Thyroid gland (tissue), 4 donors: ENCODE measurements around the gene ATL2. TPM values are rescaled to one million over a fixed set of nuclear protein-coding genes. Genes with fewer than 3 reads are reported as not detected.

Source experiments
- DNase-seq, 2 donors: peaks; one replicate each; pipeline ENCODE4 v3.0.0-alpha.2; 2019
- H3K27ac ChIP-seq, 3 donors: fragments of 200-600 bp; sonication (generic); 1 replicate in 2 of 3; 2 replicates in 1 of 3; pipeline ENCODE4 v1.5.1; 2016 to 2019; ENCODE audit warnings: mild to moderate bottlenecking in 1 of 3, moderate library complexity in 1 of 3
- H3K27me3 ChIP-seq: fragments of 200-600 bp; sonication (generic); one replicate; pipeline ENCODE4 v1.5.1; 2019
- H3K36me3 ChIP-seq, 2 donors: fragments of 200-600 bp; sonication (generic); one replicate each; pipeline ENCODE4 v1.5.1; 2016 to 2019
- H3K4me1 ChIP-seq, 2 donors: fragments of 200-600 bp; sonication (generic); one replicate each; pipeline ENCODE4 v1.5.1; 2017 to 2019
- H3K4me3 ChIP-seq, 3 donors: fragments of 200-600 bp; sonication (generic); replicated peaks in 1 of 3; 1 replicate in 2 of 3; 2 replicates in 1 of 3; pipeline ENCODE4 v1.5.1; 2016; ENCODE audit warnings: mild to moderate bottlenecking in 1 of 3
- H3K9me3 ChIP-seq: fragments of 200-600 bp; sonication (generic); one replicate; pipeline ENCODE4 v1.5.1; 2017
- CTCF ChIP-seq, 6 experiments: fragments of 200-600 bp in 3 of 6; fragments of 450-650 bp in 3 of 6; sonication (generic) in 3 of 6; IDR thresholded peaks; one replicate each; pipeline ENCODE4 v1.5.1; 2016 to 2019; ENCODE audit warnings: antibody characterized with exemption in 6 of 6, mild to moderate bottlenecking in 2 of 6, inconsistent platforms in 1 of 6, moderate library complexity in 1 of 6
- POLR2A ChIP-seq, 2 donors: fragments of 450-650 bp; IDR thresholded peaks; one replicate each; pipeline ENCODE4 v1.6.1; 2017; ENCODE audit warnings: antibody characterized with exemption in 2 of 2, mild to moderate bottlenecking in 2 of 2, moderate library complexity in 1 of 2
- WGBS, 2 donors: methylation state at CpG; one replicate each; pipeline ENCODE4 v1.1.5; 2017; 5-methylcytosine and 5-hydroxymethylcytosine counted together
- intact Hi-C: fragments of 100-400 bp; cut with DNase I; formaldehyde crosslinking; loops from one replicate; pipeline ENCODE4 v1.15.1; 2023
- total RNA-seq, 4 donors: library from RNA; depleted of rRNA; stranded (reverse); fragments of >200 nt; gene quantifications; one replicate each; pipeline ENCODE4 v1.2.3, GENCODE V29; 2016

The ATL2 gene
- total RNA-seq, 4 donors from 2014 or later = 126 to 267 (median 146) TPM

GRCh38 chr2:38353402-38353801 is 23.7 kb downstream of the ATL2 start:
- Histone ChIP-seq H3K27me3 (no peaks in the 10 kb centered on the region), H3K27ac (no peak overlapping the region), H3K9me3 (no peaks in the 10 kb centered on the region), H3K36me3 (peaks cover 0 to 4% of the 10 kb centered on the region in 2 donors), H3K4me3 (no peak overlapping the region), H3K4me1 (peaks cover 9 to 17% of the 10 kb centered on the region in 2 donors)
- intact Hi-C loops = no loop called here
- no peak for DNase-seq
- WGBS, 2 donors = 93 to 95% methylated on average over 2 of the region's 2 CpGs
- TF ChIP-seq CTCF (IDR thresholded peaks at IDR 0.05) (no peak), POLR2A (IDR thresholded peaks at IDR 0.05) (no peak)

- no peaks in the 10 kb centered on the region for H3K9me3 ChIP-seq
- no peaks in the 10 kb centered on the region for H3K36me3 ChIP-seq
- DNase-seq = no peak
- no peak for TF ChIP-seq CTCF (IDR thresholded peaks at IDR 0.05)
- no peak for TF ChIP-seq POLR2A (IDR thresholded peaks at IDR 0.05)
- H3K27me3 ChIP-seq = no peaks in the 10 kb centered on the region
- intact Hi-C loops = no loop called here
- peaks cover 9 to 17% of the 10 kb centered on the region in 2 donors for H3K4me1 ChIP-seq
- H3K4me3 ChIP-seq = no peak overlapping the region
- peak overlapping the region in 1 of 3 donors; percentile 43 for H3K27ac ChIP-seq
These were observed 24.7 kb downstream of the ATL2 start for GRCh38 chr2:38352336-38352735.

- Histone ChIP-seq H3K36me3 (peaks cover 16% of the 10 kb centered on the region in 2 donors), H3K4me1 (no peaks in the 10 kb centered on the region), H3K9me3 (no peaks in the 10 kb centered on the region), H3K4me3 (no peak overlapping the region), H3K27ac (no peak overlapping the region), H3K27me3 (no peaks in the 10 kb centered on the region)
- DNase-seq = no peak
- TF ChIP-seq CTCF (IDR thresholded peaks at IDR 0.05) = no peak
- no peak for TF ChIP-seq POLR2A (IDR thresholded peaks at IDR 0.05)
- intact Hi-C loops = no loop called here
- WGBS, 2 donors = 92% methylated on average over 5 of the region's 5 CpGs
These were observed 31.6 kb downstream of the ATL2 start for GRCh38 chr2:38345323-38346038.

GRCh38 chr2:38344813-38345212 is 32.3 kb downstream of the ATL2 start:
- TF ChIP-seq CTCF (IDR thresholded peaks at IDR 0.05) (no peak), POLR2A (IDR thresholded peaks at IDR 0.05) (no peak)
- Histone ChIP-seq H3K36me3 (peaks cover 16% of the 10 kb centered on the region in 2 donors), H3K4me1 (no peaks in the 10 kb centered on the region), H3K4me3 (no peak overlapping the region), H3K9me3 (no peaks in the 10 kb centered on the region), H3K27ac (no peak overlapping the region), H3K27me3 (no peaks in the 10 kb centered on the region)
- DNase-seq = no peak
- WGBS, 2 donors = 85 to 94% methylated on average over 3 of the region's 3 CpGs
- intact Hi-C loops = no loop called here

- Histone ChIP-seq H3K4me3 (no peak overlapping the region), H3K4me1 (no peaks in the 10 kb centered on the region), H3K36me3 (peaks cover 16% of the 10 kb centered on the region in 2 donors), H3K27ac (no peak overlapping the region), H3K27me3 (no peaks in the 10 kb centered on the region), H3K9me3 (no peaks in the 10 kb centered on the region)
- whole genome bisulfite sequencing, 2 donors = 97 to 99% methylated on average over 3 of the region's 3 CpGs
- intact Hi-C loops = no loop called here
- no peak for DNase-seq
- TF ChIP-seq CTCF (IDR thresholded peaks at IDR 0.05) = no peak
- no peak for TF ChIP-seq POLR2A (IDR thresholded peaks at IDR 0.05)
These were observed 33.9 kb downstream of the ATL2 start for GRCh38 chr2:38343212-38343611.
